ENCODE data around the gene POM121.
"Not testable (repeated sequence)": the region's sequence is repeated elsewhere in the genome, so short reads cannot be mapped to it uniquely, and the experiment has no call there.

The POM121 gene

GRCh38 chr7:72954563-72955198, 29.8 kb downstream of the POM121 start:
- H3K4me3 ChIP-seq (ENCODE audit: low read depth, low read length), result peak overlapping the region; percentile 40
- not testable (repeated sequence) for DNase-seq (ENCODE audit: low read depth)

DNA sequence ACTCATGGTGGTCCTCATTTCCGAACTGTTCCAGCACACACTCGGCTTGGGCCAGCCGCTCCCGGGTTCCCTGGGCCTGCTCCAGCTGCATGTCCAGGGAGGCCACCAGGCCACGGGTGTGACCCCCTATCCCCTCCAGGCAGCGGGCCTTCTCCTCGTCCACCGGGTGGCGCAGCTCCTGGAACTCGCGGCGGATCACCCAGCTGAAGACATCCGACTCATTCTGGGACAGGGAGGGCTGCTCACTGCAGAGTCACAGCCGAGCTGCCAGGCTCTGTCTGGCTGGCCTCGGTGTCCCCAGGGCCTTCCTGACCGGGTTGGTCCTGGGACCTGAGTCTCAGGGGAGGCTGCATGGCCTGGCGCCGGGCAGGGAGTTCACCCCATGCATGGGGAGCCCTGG, 35.1 kb downstream of the POM121 start:
- DNase-seq (ENCODE audit: low read depth); H3K4me3 ChIP-seq (ENCODE audit: low read depth, low read length): not testable (repeated sequence)

- not testable (repeated sequence) for H3K4me3 ChIP-seq (ENCODE audit: low read depth, low read length); DNase-seq (ENCODE audit: low read depth)
Observed at GRCh38 chr7:72960626-72961345, 35.9 kb downstream of the POM121 start.

DNA sequence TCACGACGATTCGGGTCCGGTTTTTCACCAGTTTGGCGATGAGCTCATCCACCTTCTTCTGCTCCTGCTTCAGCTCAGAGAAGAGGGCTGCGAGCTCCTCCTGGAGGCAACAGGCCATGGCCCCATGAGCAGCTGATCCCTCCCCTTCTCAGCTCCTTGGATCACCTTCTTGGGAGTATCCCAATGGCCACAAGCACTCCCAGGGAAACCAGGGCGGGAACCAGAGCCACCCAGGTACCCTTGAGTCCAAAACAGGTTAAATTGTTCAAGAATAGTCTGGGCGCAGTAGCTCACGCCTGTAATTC, 36.4 kb downstream of the POM121 start:
- not testable (repeated sequence) for DNase-seq (ENCODE audit: low read depth); H3K4me3 ChIP-seq (ENCODE audit: low read depth, low read length)

DNA sequence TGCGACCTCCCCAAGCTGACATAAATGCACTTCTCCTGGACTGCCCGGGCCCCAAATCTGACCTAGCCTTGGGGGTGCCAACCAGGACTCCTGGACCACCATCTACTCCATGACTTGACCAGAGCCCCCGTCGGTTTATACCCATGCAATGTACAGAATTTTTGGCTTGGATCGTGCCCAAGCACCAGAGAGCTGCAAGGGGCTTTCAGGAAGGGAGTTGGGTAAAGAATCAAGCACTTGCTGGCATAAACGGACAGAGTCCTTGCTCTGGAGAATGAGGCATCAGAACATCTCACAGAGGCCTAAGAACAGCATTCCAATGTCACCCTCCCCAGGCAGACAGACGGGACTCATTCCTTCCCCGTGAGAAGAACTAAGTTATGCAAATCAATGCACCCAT, 38.2 kb downstream of the POM121 start:
- DNase-seq (ENCODE audit: low read depth); H3K4me3 ChIP-seq (ENCODE audit: low read depth, low read length): not testable (repeated sequence)

GRCh38 chr7:72965186-72965975, 40.5 kb downstream of the POM121 start:
- not testable (repeated sequence) for H3K4me3 ChIP-seq (ENCODE audit: low read depth, low read length); DNase-seq (ENCODE audit: low read depth)

- not testable (repeated sequence) for DNase-seq (ENCODE audit: low read depth); H3K4me3 ChIP-seq (ENCODE audit: low read depth, low read length)
Observed at GRCh38 chr7:72966892-72967291, 42.0 kb downstream of the POM121 start.

GRCh38 chr7:72968980-72969516, 44.2 kb downstream of the POM121 start, which contains the start of gene TRIM74:
Gene TRIM74, minus strand, starts transcription at chr7:72969466. Its CDS starts 3,309 bp downstream, at chr7:72966157.
- not testable (repeated sequence) for DNase-seq (ENCODE audit: low read depth); H3K4me3 ChIP-seq (ENCODE audit: low read depth, low read length)

DNA sequence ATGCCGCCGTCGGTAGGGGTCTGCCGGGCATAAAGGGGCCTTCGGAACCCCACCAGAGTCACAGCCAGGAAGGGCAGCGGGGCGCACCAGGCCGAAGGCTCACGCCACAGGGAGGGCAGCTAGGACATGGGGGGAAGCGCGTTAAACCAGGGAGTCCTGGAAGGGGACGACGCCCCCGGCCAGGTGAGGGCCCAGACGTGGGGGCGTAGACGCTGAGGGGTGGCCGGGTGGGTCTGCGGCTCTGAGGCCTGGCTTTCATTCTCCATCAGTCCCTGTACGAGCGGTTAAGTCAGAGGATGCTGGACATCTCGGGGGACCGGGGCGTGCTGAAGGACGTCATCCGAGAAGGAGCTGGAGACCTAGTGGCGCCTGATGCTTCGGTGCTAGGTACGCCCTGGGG, 44.8 kb downstream of the POM121 start:
- not testable (repeated sequence) for DNase-seq (ENCODE audit: low read depth); H3K4me3 ChIP-seq (ENCODE audit: low read depth, low read length)

DNA sequence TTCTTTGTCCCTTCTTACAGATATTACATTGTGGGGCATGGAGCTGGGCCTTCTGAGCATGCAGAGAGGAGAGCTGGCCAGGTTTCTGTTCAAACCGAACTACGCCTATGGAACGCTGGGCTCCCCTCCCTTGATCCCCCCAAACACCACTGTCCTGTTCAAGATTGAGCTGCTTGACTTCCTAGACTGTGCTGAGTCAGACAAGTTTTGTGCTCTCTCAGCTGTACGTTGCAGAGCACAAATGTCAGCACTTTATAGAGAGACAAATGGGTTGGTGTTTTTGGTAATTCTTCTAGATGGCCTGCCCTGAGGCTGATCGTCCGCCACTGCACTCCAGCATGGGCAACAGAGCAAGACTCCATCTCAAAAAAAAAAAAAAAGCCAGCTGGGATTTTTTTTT, 46.6 kb downstream of the POM121 start:
- DNase-seq (ENCODE audit: low read depth); H3K4me3 ChIP-seq (ENCODE audit: low read depth, low read length): not testable (repeated sequence)

GRCh38 chr7:72974781-72975180, 49.9 kb downstream of the POM121 start:
- not testable (repeated sequence) for DNase-seq (ENCODE audit: low read depth); H3K4me3 ChIP-seq (ENCODE audit: low read depth, low read length)

DNA sequence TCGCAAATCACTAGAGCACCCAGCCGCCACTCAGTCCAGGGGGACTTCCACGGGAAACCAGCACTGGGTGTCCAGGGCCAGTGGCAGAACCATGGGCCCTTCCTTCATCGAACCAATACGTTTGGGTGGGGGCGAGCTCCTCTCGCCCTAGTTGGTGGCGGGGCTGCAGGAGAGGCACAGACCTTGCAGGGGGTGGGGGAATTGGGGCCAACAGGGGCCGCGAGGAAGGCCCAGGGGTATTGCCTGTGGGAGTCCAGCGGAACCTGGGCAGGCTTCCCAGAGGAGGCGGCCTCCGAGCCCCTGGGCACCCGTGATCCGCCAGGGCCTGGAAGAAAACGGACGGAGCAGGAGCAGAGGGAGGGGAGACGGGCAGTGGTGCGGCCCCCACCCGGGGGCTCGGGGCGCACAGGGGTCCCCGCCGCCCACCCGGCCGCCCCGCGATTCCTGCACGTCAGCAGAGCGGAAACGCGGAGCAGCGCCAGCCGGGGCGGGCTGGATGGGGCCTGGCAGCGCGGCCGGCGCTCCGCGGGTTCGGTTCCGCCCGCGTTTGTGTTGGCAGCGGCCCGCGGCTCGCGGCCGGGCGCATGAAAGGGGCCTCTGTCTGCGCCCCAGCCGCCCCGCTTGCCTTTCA, 50.9 kb downstream of the POM121 start:
- H3K4me3 ChIP-seq (ENCODE audit: low read depth, low read length); DNase-seq (ENCODE audit: low read depth): not testable (repeated sequence)

- not testable (repeated sequence) for DNase-seq (ENCODE audit: low read depth); H3K4me3 ChIP-seq (ENCODE audit: low read depth, low read length)
Observed at GRCh38 chr7:72976434-72976833, 51.5 kb downstream of the POM121 start.

GRCh38 chr7:72980382-72980781, 55.5 kb downstream of the POM121 start:
- not testable (repeated sequence) for DNase-seq (ENCODE audit: low read depth); H3K4me3 ChIP-seq (ENCODE audit: low read depth, low read length)

GRCh38 chr7:72982084-72982483, 57.2 kb downstream of the POM121 start:
- not testable (repeated sequence) for H3K4me3 ChIP-seq (ENCODE audit: low read depth, low read length); DNase-seq (ENCODE audit: low read depth)

- H3K4me3 ChIP-seq (ENCODE audit: low read depth, low read length); DNase-seq (ENCODE audit: low read depth): not testable (repeated sequence)
Observed at GRCh38 chr7:72990146-72990913, 65.4 kb downstream of the POM121 start.

DNA sequence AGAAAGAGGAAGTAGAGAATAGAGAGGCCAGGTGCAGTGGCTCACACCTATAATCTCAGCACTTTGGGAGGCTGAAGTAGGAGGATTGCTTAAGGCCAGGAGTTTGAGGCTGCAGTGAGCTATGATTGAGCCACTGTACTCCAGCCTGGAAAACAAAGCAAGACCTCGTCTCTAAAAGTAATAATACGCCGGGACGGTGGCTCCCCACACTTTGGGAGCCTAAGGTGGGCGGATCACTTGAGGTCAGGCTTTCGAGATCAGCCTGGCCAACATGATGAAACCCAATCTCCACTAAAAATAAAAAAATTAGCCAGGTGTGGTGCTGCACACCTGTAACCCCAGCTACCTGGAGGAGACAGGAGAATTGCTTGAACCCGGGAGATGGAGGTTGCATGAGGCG, 70.6 kb downstream of the POM121 start:
- H3K4me3 ChIP-seq (ENCODE audit: low read depth, low read length); DNase-seq (ENCODE audit: low read depth): not testable (repeated sequence)

DNA sequence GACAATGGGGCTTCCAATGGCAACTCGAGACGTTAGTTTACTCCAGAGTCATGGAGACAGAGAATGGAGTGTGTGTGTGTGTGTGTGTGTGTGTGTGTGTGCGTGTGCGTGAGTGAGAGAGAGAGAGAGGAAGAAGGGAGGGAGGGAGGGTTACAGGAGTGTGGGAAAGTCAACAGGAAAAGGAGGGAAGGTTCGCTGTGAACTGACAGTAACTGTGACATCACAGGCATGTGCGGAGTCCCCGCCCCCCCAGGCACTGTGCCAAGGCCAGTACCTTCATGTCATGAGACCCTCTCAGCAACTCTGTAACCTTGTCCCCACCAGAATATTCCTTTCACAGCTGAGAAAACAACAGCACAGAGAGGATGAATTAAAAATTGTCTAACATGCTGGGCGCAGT, 72.6 kb downstream of the POM121 start:
- DNase-seq (ENCODE audit: low read depth); H3K4me3 ChIP-seq (ENCODE audit: low read depth, low read length): not testable (repeated sequence)
